NCI-H146 treated with DMSO at 0.1 percent for 48 hours (cell line): ENCODE data around the gene CD96.
"Not testable (repeated sequence)": the region's sequence is repeated elsewhere in the genome, so short reads cannot be mapped to it uniquely, and the experiment has no call there.

Experiments
- DNase-seq: peaks from one replicate; lab custom pipeline; 2025; ENCODE audit not compliant: unreplicated experiment; lab: John Stamatoyannopoulos, UW

The CD96 gene, protein sequence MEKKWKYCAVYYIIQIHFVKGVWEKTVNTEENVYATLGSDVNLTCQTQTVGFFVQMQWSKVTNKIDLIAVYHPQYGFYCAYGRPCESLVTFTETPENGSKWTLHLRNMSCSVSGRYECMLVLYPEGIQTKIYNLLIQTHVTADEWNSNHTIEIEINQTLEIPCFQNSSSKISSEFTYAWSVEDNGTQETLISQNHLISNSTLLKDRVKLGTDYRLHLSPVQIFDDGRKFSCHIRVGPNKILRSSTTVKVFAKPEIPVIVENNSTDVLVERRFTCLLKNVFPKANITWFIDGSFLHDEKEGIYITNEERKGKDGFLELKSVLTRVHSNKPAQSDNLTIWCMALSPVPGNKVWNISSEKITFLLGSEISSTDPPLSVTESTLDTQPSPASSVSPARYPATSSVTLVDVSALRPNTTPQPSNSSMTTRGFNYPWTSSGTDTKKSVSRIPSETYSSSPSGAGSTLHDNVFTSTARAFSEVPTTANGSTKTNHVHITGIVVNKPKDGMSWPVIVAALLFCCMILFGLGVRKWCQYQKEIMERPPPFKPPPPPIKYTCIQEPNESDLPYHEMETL

DNA sequence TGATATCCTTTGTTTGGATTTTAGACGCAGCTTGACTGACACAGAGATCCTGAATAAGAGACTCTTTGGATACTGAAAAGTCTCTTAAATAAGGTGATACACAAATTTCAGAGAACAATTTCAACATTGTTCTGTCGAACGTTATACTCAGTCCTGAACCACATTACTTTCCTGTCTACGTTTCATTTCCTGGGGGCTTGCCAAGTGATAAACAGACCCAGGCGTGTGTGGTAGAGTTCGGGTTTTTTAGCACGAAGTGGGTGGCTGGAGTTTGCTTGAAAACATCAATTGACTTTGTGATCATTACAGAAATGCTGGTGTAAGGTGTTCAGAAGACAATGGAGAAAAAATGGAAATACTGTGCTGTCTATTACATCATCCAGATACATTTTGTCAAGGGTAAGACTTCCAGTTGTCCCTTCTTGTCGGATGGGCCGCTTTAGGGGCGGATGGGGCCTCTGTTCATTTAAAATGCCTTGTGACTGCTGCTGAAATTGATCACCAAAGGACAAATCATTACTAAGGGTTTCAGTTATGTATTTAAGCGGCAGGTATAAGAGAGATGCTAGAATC lies at the start of gene CD96:
Gene CD96 (plus strand): TSS at position 287 of the 573 bp plus-strand sequence. CDS start 52 bp downstream, at position 339.
- no peak for DNase-seq

DNA sequence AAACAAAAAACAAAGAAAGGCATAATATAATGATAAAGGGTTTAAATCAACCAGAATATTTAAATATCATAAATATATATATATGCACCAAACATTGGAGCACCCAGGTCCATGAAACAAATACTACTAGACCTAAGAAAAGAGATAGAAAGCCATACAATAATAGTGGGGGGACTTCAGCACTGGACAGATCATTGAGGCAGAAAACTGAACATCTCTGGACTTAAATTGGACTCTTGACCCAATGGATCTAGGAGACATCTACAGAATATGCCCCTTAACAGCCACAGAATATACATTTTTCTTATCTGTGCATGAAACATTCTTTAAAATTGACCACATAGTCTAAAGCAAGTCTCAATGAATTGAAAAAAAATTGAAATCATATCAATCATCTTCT lies 48.7 kb upstream of the CD96 start:
- DNase-seq = no peak

DNA sequence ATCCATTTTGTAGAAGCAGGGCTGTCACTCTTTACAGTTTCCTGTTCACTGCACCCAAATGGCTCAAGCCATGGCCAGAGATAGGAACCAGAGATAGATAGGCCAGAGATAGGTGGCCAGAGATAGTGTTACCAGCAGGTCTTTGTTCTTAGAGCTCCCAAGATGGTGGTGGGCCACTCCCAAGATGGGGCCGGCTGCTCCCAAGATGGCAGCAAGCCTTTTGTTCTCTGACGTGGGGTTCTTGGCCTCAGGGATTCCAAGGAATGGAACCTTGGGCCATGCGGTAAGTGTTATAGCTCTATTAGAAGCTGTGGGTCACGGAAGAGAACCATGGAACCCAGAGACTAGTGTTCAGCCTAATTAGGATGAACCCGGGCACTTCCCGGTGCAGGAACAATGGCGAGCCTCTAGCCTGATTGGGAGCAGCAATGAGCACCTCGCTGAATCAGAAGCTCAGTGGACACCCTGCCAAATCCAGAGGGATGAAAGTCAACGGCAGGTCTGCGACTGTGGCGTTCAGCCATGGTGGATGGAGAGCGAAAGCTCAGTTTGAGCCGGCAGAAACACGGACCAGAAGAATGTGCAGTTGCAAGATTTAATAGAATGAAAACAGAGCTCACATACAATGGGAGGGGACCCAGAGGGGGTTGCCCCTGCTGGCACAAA lies 45.0 kb upstream of the CD96 start:
- DNase-seq = peak; percentile 95

DNA sequence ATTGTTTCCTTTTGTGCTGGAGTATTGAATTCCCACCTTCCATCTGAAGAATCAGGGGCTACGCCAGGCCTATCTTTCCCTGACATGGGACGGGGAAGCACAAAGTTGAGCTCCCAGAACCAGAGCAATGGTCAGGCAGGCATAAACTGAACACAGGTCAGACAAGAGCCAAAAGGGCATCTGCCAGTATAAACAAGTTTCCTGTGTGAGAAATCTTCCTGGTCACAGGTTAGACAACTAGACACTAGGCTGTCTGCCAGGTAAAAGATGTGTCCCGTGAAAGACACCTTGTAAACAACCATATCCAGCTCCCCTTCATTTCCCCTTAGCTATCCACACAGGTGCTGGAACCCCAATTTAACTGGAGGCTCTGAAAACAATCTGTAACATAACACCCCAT lies 44.0 kb upstream of the CD96 start:
- DNase-seq = no peak

DNA sequence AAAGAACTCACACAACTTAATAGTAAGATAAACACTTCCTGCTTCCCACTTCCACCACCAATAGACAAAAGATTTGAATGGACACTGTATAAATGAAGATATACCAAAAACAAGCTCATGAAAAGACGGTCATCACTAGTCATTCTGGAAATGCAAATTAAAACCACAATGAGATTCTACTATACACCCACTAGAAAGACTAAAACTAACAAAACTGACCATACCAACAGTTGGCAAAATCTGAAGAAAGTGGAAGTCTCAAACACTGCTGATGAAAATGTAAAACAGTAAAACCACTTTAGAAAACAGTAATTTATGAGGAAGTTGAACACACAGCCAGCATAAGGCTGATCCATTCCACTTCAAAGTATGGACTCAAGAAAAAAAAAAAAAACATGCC lies 35.6 kb upstream of the CD96 start:
- DNase-seq = no peak

DNA sequence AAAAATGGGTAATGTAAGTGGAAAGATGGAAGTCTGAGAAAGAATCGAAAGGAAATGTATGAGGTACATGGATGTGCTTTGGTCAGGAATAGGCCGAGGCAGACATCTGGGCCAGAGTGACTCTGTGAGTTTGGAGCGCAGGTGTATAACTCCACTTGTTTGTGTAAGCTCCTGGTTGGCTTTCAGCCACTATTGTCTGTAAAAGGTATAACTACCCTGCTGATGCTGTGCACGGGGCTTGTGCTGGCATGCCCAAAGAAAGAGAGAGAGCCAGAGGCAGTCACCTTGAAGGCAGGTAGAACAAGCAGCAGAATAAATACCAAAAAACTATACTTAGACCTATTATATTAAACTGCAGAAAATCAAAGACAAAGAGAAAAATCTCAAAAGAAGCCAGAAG lies 32.7 kb upstream of the CD96 start:
- no peak for DNase-seq

DNA sequence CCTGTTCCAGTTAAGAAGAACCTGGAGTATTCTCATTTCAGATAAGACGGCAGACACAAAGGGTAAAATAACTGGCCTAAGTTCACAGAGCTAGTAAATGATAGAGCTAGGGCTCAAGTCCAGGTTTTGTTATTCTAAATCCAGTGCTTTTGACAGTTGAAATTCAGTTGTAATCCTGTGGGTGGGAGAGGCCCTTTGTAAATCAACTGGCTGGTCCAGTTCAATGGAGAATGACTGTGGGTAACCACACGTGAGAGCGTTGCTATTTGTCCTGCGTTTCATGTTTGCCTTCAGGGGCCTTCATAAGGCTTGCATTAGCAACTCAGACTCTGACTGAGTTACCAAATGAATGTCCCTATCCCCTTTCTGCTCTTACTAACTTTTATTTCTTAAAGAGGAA lies 24.2 kb upstream of the CD96 start:
- no peak for DNase-seq

DNA sequence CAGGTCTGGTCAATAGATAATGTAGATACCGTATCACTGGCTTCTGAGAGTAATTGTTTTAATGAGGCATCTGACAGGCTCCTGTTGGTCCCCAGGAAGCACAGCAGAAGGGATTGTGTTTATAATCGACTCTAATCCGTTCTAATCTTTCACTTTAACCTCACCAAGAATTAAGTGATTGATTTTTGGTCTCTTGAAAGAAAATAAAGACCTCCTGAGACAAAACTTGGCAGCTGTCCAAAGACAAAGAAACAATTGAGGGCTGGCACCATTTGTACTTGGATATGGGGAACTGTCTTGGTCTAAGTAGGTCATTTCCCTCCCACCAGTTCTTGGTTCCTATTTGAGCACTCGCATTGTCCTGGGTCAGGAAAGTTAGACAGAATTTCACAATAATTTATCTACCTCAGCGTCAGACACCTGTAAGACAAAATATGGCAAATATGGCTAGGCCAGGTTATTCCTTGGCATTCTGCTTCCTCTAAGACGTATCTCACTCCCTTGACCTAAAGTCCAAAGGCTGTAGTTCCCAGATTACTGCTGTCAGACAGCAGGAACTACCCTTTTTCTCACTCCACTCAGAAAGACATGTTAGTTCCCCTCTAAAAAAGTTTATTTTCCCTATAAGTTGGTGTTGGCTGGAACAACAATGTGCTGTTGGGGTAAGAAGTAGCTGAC lies 22.7 kb upstream of the CD96 start:
- peak; percentile 45 for DNase-seq

DNA sequence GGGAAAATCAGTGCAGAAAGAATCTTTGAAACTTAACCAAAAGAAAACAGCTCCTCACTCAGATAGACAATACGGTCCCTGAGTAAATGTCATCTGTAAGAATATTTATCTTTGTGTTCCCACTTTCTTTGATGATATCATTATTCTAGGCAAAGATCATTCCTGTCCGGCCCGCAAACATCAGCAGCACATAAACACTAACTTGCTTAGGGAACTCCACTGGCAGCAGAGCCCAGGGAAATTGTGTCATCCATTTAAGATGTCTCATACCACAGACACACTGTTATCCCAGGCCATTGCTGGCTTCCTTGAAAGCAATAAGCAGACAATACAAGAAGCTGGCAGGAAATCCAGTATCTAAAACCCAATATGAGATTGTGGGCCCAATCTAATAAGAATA lies 20.1 kb upstream of the CD96 start:
- DNase-seq = no peak

DNA sequence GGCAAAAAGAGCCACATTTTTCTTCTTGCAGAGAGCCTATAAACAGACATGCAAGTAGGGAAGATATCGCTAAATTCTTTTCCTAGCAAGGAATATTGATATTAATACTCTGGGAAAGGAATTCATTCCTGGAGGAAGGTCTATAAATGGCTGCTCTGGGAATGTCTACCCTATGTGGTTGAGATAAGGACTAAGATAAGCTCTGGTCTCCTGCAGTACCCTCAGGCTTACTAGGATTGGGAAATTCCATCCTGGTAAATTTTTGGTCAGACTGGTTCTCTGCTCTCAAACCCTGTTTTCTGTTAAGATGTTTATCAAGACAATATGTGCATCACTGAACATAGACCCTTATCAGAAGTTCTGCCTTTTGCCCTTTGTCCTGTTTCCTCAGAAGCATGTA lies 17.5 kb upstream of the CD96 start:
- DNase-seq = not testable (repeated sequence)

DNA sequence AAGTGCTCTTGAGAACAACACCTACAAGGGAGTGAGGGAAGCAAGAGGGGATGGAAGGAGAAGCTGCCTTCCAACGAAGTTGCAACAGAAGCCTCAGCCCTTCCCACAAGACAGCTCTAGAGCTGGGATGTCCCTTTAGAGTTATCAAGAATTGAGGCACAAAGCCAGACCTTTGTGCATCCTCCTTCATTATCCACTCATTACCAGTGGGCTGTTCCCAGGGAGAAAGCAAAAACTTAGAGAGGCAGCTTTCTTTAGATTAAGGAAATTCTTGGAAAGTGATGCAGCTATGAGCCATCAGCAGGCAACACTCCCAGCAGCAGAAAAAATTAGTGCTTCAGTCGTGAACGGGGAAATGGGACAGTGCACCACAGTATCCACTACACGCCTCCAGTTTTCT lies 10.6 kb upstream of the CD96 start:
- DNase-seq = no peak

DNA sequence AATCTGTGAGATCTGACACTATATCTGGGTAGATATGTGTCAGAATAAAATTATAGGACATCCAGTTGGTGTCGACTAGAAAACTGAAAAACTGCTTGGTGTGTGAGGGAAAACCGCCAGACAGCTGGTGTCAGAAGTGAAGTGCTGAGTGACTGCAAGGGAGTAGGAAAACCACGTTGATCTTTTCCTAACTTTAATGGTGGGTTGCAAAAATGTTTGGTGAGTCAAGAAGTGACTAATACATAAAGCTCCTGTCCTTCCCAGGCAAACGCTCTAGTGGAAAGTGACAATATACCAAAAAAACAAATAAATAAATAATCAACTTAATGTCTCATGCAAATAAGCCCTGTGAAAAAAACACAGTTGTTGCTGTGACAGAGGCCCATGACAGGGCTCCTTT lies 7.3 kb upstream of the CD96 start:
- DNase-seq = no peak

DNA sequence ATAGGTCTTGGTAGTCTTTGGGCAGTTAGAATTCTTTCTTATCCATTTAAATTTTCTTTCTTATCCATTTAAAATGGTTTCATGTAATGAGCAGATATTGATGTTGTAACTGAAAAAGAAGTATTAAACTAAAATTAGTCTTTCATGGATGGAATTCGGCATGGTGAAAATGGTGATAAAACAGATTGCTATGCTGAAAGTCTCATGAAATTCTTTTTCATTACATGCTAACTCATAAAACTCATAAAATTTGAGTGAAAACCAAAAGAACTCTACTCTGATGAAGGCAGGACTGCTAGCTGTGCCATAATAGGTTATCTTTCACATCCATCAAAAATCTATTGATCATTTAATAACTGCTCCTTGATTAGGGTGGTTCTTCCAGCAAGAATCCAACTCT lies 3.9 kb upstream of the CD96 start:
- DNase-seq = no peak

DNA sequence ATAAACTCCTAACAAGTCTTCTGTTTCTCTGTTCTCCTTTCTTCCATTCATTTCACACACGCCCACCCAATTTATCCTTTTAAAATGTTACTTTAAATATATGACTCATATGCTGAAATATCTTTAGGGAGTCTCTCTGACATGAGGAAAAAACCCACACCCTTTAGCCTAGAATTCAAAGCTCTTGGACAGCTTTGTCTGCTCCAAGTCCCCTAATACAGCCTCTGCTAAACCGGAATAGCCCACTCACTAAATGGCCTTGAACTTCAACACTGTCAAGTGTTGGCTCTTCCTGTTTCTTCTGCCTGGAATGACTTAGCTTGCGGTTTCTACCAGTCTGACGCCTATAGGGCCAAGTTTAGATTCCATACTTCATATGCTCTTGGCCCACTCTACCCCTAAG lies 3.3 kb upstream of the CD96 start:
- DNase-seq = no peak

DNA sequence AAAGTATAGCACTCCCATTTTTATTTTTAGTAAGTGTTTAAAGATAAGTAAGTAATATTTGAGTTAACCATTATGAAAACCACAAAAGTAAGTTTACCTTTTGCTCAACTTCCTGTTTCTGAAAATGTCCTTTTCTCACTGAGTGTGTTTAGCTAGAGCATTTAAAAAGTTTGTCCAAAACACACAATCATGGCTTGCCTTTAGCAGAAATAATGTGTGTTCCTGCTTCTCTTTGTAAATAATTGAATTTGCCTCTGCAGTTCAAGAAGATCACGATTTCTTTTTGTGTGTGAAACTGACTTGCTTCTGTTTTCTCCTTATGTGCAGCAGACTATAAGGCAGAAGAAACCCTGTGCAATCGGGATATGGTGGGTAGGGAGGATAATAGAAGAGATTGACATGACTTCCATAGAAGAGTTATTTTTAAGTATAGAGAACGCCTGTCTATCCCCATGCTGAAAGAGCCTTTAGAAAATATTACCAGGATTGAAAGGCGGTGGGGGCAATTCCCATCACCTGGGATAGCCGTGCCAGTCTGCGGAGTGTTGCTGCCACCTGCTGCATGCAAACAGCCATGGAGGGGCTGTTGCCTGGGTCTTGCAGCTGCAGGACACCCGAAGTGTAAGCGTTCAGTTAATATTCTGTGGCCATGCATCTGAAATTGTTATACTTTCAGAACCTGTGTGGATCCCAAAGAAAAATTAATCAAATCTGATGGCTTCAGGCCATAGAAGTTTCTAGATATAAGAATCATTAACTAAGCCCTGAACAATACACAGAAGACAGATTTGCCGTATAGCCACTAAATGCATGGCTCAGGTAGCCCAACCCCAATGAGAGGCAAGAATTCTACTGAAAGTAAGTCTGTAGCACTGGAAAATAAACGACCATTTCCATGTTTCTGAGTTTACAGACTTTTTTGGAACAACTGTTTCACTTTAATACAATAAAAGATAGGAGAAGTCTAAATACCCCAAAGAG lies 2.4 kb upstream of the CD96 start:
- DNase-seq = peak; percentile 78

DNA sequence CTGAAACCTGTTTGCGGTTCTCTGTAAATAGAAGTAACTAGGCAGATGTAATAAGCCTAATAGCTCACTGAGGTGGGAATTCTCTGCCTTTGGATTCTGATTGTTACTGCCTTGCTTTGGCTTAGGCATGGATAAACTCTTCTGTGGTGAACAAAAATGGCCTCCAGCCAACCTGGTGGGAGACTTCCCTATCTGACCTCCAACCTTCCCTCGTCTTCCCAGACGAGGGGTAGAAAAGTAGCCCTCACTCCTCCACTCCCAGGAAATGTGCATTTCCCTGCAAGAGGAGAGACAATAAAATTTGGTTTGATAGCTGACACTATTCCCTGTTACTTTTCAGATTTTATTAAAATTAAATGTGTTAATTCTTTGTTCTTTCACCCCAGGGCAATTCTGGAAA lies 606 bp upstream of the CD96 start:
- no peak for DNase-seq

DNA sequence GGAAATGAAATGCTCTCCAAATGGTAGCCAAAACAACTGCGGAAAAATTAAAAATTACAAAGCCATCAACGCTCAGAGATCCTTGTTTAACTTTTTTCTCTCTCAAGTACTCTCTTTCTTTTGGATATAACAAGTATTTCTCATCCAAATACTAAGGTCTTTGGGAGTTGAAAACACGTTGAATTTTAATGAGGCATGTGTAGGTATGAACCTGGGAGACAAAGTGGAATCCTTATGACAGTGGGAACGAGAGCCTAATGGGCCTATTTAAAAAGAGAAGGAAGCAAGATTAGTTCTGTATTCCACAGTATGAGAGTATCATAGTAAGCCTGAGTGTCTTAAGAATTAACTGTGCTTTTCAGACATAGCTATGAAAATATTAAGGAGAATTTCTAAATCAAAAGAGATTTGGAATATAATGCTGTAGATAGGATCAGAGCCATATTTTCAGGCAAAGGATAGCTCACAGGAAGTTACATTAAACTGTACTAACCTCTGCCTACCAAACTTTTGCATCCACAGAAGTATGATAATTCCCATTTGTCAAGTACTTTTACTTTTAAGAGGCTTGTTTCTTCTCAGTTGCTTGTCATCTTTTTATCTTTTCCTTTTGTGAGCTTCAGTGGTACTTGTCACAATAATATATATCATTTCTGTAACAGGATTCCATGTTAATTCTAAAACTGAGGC lies 759 bp downstream of the CD96 start:
- DNase-seq = no peak

DNA sequence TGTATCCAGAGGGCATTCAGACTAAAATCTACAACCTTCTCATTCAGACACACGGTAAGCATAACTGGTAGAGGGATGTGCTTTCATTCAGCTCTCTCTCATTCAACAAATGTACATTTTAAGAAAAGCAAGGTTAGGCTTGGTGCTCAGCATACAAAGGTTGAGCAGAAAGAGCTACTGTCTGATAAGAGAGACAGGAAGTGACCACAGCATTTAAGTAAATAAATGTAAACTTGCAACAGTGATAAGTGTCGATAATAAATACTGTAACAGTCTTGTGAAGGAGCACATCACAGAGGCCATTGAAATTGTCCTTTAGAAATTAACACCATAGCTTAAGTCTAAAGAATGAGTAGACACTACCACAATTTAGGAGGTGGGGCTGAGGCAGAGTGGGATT lies 3.4 kb downstream of the CD96 start:
- DNase-seq = no peak

DNA sequence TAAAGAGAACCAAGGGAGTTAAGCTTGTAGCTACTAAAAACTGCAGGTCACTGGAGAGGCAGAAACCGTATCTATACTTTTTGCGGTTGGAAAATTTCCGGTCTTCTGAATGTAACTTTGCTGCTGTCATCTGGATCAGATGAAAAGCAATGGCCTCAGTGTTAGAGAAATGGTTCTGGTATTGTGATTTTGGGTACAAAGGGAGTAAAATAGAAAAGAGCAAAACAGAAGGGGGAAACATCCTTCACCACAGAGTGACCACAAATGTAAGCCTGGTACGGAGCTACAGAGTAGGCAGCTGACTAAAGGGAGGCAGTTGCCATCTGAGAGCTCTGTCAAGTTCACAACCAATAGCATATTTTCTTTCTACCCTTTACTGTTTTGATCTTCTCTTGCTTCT lies 5.6 kb downstream of the CD96 start:
- DNase-seq = no peak

DNA sequence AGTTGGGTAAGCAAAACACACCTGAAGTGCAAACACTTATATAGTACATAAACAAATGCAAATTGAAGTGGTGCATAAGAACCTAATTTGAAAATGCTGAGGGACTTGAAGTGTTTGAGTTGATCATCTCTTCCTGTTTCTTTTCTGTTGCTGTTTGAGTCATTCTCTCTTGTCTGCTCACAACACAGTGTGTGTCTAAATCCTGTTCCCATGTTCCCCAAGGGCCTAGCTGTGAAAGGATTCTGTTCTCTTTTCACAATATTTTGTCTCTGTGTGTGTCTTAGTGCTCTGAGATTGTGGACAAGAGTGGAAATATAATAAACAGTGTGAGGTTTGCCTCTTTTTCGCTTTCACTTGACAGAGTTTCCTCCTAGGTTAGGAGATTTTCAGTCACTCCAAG lies 6.1 kb downstream of the CD96 start:
- DNase-seq = no peak
